ENCODE data around the gene STK33.

The STK33 gene

GRCh38 chr11:8372641-8373381 is 221.2 kb downstream of the STK33 start:
- DNase-seq = no peak

- no peak for DNase-seq
These were observed 222.5 kb downstream of the STK33 start for GRCh38 chr11:8371516-8371884.

- DNase-seq = no peak
These were observed 223.1 kb downstream of the STK33 start for GRCh38 chr11:8370812-8371515.

- DNase-seq = no peak
These were observed 224.3 kb downstream of the STK33 start for GRCh38 chr11:8369592-8370205.

- no peak for DNase-seq
These were observed 225.3 kb downstream of the STK33 start for GRCh38 chr11:8368772-8369171.

- DNase-seq = no peak
These were observed 225.8 kb downstream of the STK33 start for GRCh38 chr11:8368194-8368593.

GRCh38 chr11:8366316-8366715 is 227.7 kb downstream of the STK33 start:
- DNase-seq = no peak

- DNase-seq = no peak
These were observed 228.6 kb downstream of the STK33 start for GRCh38 chr11:8365216-8365941.

- DNase-seq = no peak
These were observed 230.1 kb downstream of the STK33 start for GRCh38 chr11:8363921-8364320.

GRCh38 chr11:8362899-8363298 is 231.1 kb downstream of the STK33 start:
- DNase-seq = no peak

- no peak for DNase-seq
These were observed 231.5 kb downstream of the STK33 start for GRCh38 chr11:8362491-8362890.

- DNase-seq = no peak
These were observed 232.3 kb downstream of the STK33 start for GRCh38 chr11:8361664-8362210.

- DNase-seq = no peak
These were observed 232.8 kb downstream of the STK33 start for GRCh38 chr11:8361206-8361605.

- DNase-seq = no peak
These were observed 233.8 kb downstream of the STK33 start for GRCh38 chr11:8360086-8360828.

GRCh38 chr11:8359521-8359920 is 234.5 kb downstream of the STK33 start:
- no peak for DNase-seq

GRCh38 chr11:8357891-8358566 is 236.0 kb downstream of the STK33 start:
- DNase-seq = no peak

GRCh38 chr11:8357505-8357888 is 236.5 kb downstream of the STK33 start:
- DNase-seq = no peak

GRCh38 chr11:8356721-8357504 is 237.1 kb downstream of the STK33 start:
- no peak for DNase-seq

GRCh38 chr11:8356216-8356615 is 237.8 kb downstream of the STK33 start:
- DNase-seq = no peak

- no peak for DNase-seq
These were observed 238.6 kb downstream of the STK33 start for GRCh38 chr11:8355416-8355742.

Measured in cerebellar nuclear complex (tissue), 1 donor.